ENCODE results near the gene C6orf132. TPM values are rescaled to one million over a fixed set of nuclear protein-coding genes. Genes with fewer than 3 reads are reported as not detected.

Gene C6orf132
- total and polyA plus RNA-seq, 2 of the 8 experiments (the other 6 are each of a cell fraction or from before 2014, with no cell fraction given), result 31.5 to 64.0 TPM

- ChIA-PET CTCF (ENCODE audit: partially characterized antibody) (interaction anchor here (0.9 to 1.6 kb wide), 7 partner anchors 9 to 136 kb away, joined by 3 to 6 read pairs (median 4); no protein-coding TSS in a partner anchor), POLR2A (ENCODE audit: partially characterized antibody) (interaction anchor here (0.7 to 1.9 kb wide), 4 partner anchors 14 to 384 kb away, joined by 3 to 5 read pairs (median 4); partner anchors contain the start of genes TAF8 and UBR2)
- peaks cover 3 to 15% (median 11%) of the 10 kb centered on the region in 4 experiments for H3K4me1 ChIP-seq (replicated peaks in 1 of 4; ENCODE audit: control insufficient read depth in 3 of 4, insufficient read depth in 4 of 4, low read length in 3 of 4)
- no peak overlapping the region for H2AFZ ChIP-seq (ENCODE audit: low read length)
- no peak for FAIRE-seq
- no peak overlapping the region for H2BK15ac ChIP-seq (ENCODE audit: low read length)
- peaks cover 4% of the 10 kb centered on the region for H3K23me2 ChIP-seq (ENCODE audit: low read depth, low read length)
- H3K9me3 ChIP-seq (ENCODE audit: insufficient read depth in 2 of 2, low read depth in 1 of 2, low read length in 1 of 2), result no peaks in the 10 kb centered on the region
- H2AK5ac ChIP-seq (ENCODE audit: low read depth, low read length), result no peak overlapping the region
- no peak overlapping the region for H2BK5ac ChIP-seq (ENCODE audit: low read depth, low read length)
- no peaks in the 10 kb centered on the region for H4K20me1 ChIP-seq (replicated peaks in 1 of 2; ENCODE audit: control insufficient read depth in 1 of 2, insufficient read depth in 2 of 2, low read length in 2 of 2)
- no peaks in the 10 kb centered on the region for H3K79me2 ChIP-seq (ENCODE audit: control insufficient read depth in 1 of 2, insufficient read depth in 2 of 2, low read length in 2 of 2)
- H2BK20ac ChIP-seq (ENCODE audit: low read length), result no peak overlapping the region
- H4K8ac ChIP-seq (ENCODE audit: extremely low read depth, insufficient read depth, low read length), result no peak overlapping the region
- H3K18ac ChIP-seq (ENCODE audit: extremely low read depth, low read length), result no peak overlapping the region
- DNase-seq (ENCODE audit: low read depth in 1 of 2, low spot score in 2 of 2), result no peak
- no peak overlapping the region for H3K9ac ChIP-seq (replicated peaks in 1 of 4; ENCODE audit: extremely low read depth in 1 of 4, low read depth in 3 of 4, low read length in 3 of 4)
- no peaks in the 10 kb centered on the region for H3K79me1 ChIP-seq (ENCODE audit: low read depth, low read length)
- no peak overlapping the region for H3K4me2 ChIP-seq (ENCODE audit: insufficient read depth in 1 of 2, low read depth in 2 of 2, low read length in 2 of 2)
- H3K56ac ChIP-seq (replicated peaks; ENCODE audit: insufficient read length, low read depth, low read length), result no peak overlapping the region
- no peak overlapping the region for H3K4ac ChIP-seq (replicated peaks; ENCODE audit: insufficient read length, low read depth, low read length)
- no peak overlapping the region for H3K4me3 ChIP-seq (ENCODE audit: extremely low read depth in 1 of 4, insufficient read depth in 2 of 4, low read depth in 3 of 4, low read length in 4 of 4)
- no peak overlapping the region for H2BK12ac ChIP-seq (ENCODE audit: low read depth, low read length)
- no peak overlapping the region for H3K14ac ChIP-seq (ENCODE audit: insufficient read length)
- H3K27me3 ChIP-seq (replicated peaks in 1 of 4; ENCODE audit: control insufficient read depth in 3 of 4, extremely low read depth in 1 of 4, insufficient read depth in 3 of 4, low read length in 3 of 4), result no peaks in the 10 kb centered on the region; a peak in 1 of 7 replicates
- no peak for TF ChIP-seq RBBP5 (IDR thresholded peaks at IDR 0.05; ENCODE audit: borderline replicate concordance, low read depth, low read length)
- no peak for TF ChIP-seq FOSL1 (IDR thresholded peaks at IDR 0.05; ENCODE audit: insufficient read depth, low read depth, low read length)
- TF ChIP-seq POLR2AphosphoS5 (IDR thresholded peaks at IDR 0.05; ENCODE audit: low read depth, low read length), result no peak
- no peak for TF ChIP-seq TBP (IDR thresholded peaks at IDR 0.05; ENCODE audit: low read depth, low read length)
- TF ChIP-seq EZH2 (IDR thresholded peaks at IDR 0.05; ENCODE audit: low read depth, low read length, severe bottlenecking), result no peak
- TF ChIP-seq SP2 (IDR thresholded peaks at IDR 0.05; ENCODE audit: low read length), result no peak
- TF ChIP-seq ATF2 (IDR thresholded peaks at IDR 0.05; ENCODE audit: low read length), result no peak
- no peak for TF ChIP-seq CEBPB (IDR thresholded peaks at IDR 0.05; ENCODE audit: low read depth, low read length)
- TF ChIP-seq PHF8 (conservative IDR thresholded peaks at IDR 0.05; ENCODE audit: low read depth, low read length), result no peak
- TF ChIP-seq EP300 (IDR thresholded peaks at IDR 0.05; ENCODE audit: borderline replicate concordance in 1 of 2, low read depth in 2 of 2, low read length in 2 of 2), result no peak
- H3K23ac ChIP-seq (ENCODE audit: insufficient read length), result no peak overlapping the region
- H2BK120ac ChIP-seq (replicated peaks; ENCODE audit: low read depth, low read length), result no peak overlapping the region
- no peak overlapping the region for H3K27ac ChIP-seq (ENCODE audit: low read depth, low read length)
- no peak overlapping the region for H4K5ac ChIP-seq (ENCODE audit: insufficient read length, low read depth, low read length)
- H3K36me3 ChIP-seq (ENCODE audit: control insufficient read depth in 2 of 4, insufficient read depth in 4 of 4, low read length in 3 of 4), result no peaks in the 10 kb centered on the region
- 94% methylated on average over 3 of the region's 3 CpGs; no CpG with 5 or more reads in 1 of the 2 experiments for WGBS, 2 experiments (ENCODE audit: extremely low coverage in 1 of 2, insufficient coverage in 1 of 2, insufficient read length in 1 of 2, insufficient replicate concordance in 2 of 2, low coverage in 1 of 2, low lambda C conversion rate in 2 of 2, missing lambda C conversion rate in 1 of 2)
- H4K91ac ChIP-seq (replicated peaks; ENCODE audit: insufficient read length, low read length), result no peak overlapping the region
Observed at GRCh38 chr6:42179945-42180313, 37.5 kb upstream of the C6orf132 start.

Measured in H1 (cell line).